K562 (cell line): ENCODE data around the gene PIH1D1. TPM values are rescaled to one million over a fixed set of nuclear protein-coding genes. Genes with fewer than 3 reads are reported as not detected.

Source experiments
- BCOR ChIP-seq: fragments of 450-650 bp; IDR thresholded peaks from 2 replicates; pipeline ENCODE4 v1.6.1; 2016
- ETV1 ChIP-seq: fragments of 450-650 bp; conservative IDR thresholded peaks from 2 replicates; pipeline ENCODE4 v1.6.1; 2016; ENCODE audit warnings: missing genetic modification characterization, control low read depth, low read depth, missing compliant biosample characterization
- GABPB2 ChIP-seq: fragments of 250-450 bp; sonication (Bioruptor Pico); conservative IDR thresholded peaks from 2 replicates; pipeline ENCODE4 v1.5.1; 2021; ENCODE audit warnings: mild to moderate bottlenecking
- HDGF ChIP-seq: fragments of 450-650 bp; IDR thresholded peaks from 2 replicates; pipeline ENCODE4 v1.6.1; 2016
- IRF2 ChIP-seq: sonication (generic); formaldehyde crosslinking; IDR thresholded peaks from 2 replicates; pipeline ENCODE4 v1.8.1; 2022; ENCODE audit warnings: mild to moderate bottlenecking, missing genetic modification reagents
- KLF10 ChIP-seq: fragments of 250-450 bp; sonication (Bioruptor Pico); IDR thresholded peaks from 2 replicates; pipeline ENCODE4 v1.6.1; 2021; ENCODE audit warnings: matching md5 sums
- L3MBTL2 ChIP-seq: fragments of 450-650 bp; IDR thresholded peaks from 2 replicates; pipeline ENCODE4 v1.6.1; 2016; ENCODE audit warnings: mild to moderate bottlenecking, moderate library complexity
- MAFG ChIP-seq: fragments of 450-650 bp; conservative IDR thresholded peaks from 2 replicates; pipeline ENCODE4 v1.6.1; 2016; ENCODE audit warnings: missing genetic modification characterization, missing compliant biosample characterization
- NFIC ChIP-seq: fragments of 450-650 bp; IDR thresholded peaks from 2 replicates; pipeline ENCODE4 v1.6.1; 2017; ENCODE audit warnings: mild to moderate bottlenecking, inconsistent platforms
- NFXL1 ChIP-seq: fragments of 450-650 bp; formaldehyde crosslinking; IDR thresholded peaks from 2 replicates; pipeline ENCODE4 v1.4.0; 2021; ENCODE audit warnings: mild to moderate bottlenecking
- NONO ChIP-seq, 2 experiments: fragments of 200-400 bp in 1 of 2; fragments of 450-650 bp in 1 of 2; formaldehyde crosslinking in 1 of 2; IDR thresholded peaks; 2 replicates each; pipeline ENCODE4 v1.6.1; 2017; ENCODE audit warnings: low read depth in 2 of 2, mild to moderate bottlenecking in 2 of 2, moderate library complexity in 2 of 2, low read length in 1 of 2
- POLR2G ChIP-seq: fragments of 200-400 bp; formaldehyde crosslinking; IDR thresholded peaks from 2 replicates; pipeline ENCODE4 v1.6.1; 2017; ENCODE audit warnings: low read depth, mild to moderate bottlenecking, antibody characterized with exemption, low read length, moderate library complexity
- SAFB2 ChIP-seq: fragments of 200-400 bp; formaldehyde crosslinking; IDR thresholded peaks from 2 replicates; pipeline ENCODE4 v1.6.1; 2018; ENCODE audit warnings: borderline replicate concordance, low read length, low read depth, moderate library complexity; ENCODE audit not compliant: severe bottlenecking
- SAP30 ChIP-seq: fragments of 200-600 bp; sonication (generic); IDR thresholded peaks from 2 replicates; pipeline ENCODE4 v1.6.1; 2012; ENCODE audit warnings: borderline replicate concordance, low read depth, mild to moderate bottlenecking, moderate library complexity, low read length, control low read depth, inconsistent platforms; ENCODE audit not compliant: insufficient read depth, poor library complexity, severe bottlenecking
- SMARCC2 ChIP-seq: fragments of 450-650 bp; IDR thresholded peaks from 2 replicates; pipeline ENCODE4 v1.6.1; 2017; ENCODE audit warnings: antibody characterized with exemption, moderate library complexity, mild to moderate bottlenecking, low read depth
- TAF7 ChIP-seq: fragments of 450-650 bp; IDR thresholded peaks from 2 replicates; pipeline ENCODE4 v1.6.1; 2016; ENCODE audit warnings: missing genetic modification characterization, missing compliant biosample characterization
- ZNF79 ChIP-seq: fragments of 250-450 bp; sonication (Bioruptor Pico); IDR thresholded peaks from 2 replicates; pipeline ENCODE4 v1.4.0; 2020; ENCODE audit warnings: low read depth, mild to moderate bottlenecking, moderate library complexity
- polyA plus RNA-seq, 8 experiments: library from polyadenylated mRNA; depleted of rRNA in 4 of 8; stranded (reverse) in 5 of 8; unstranded in 3 of 8; fragments of >200 nt; fragmentation: Nextera tagmentation in 2 of 8; fragmentation: Illumina TruSeq in 1 of 8; extraction: Ambion mirVana in 2 of 8; extraction: Trizol in 1 of 8; gene quantifications; 2 replicates each; pipeline versions ENCODE4 v1.2.1 to v1.2.3, GENCODE V29; 2011 to 2014; ENCODE audit warnings: inconsistent platforms in 1 of 8, missing spikeins in 1 of 8
- total RNA-seq, 7 experiments: library from RNA; depleted of rRNA in 6 of 7; stranded (reverse); fragments of >200 nt in 6 of 7; fragmentation: Illumina TruSeq in 2 of 7; extraction: Trizol in 2 of 7; gene quantifications; 2 replicates each; pipeline versions ENCODE4 v1.2.1 to v1.2.3, GENCODE V29; 2011 to 2021; ENCODE audit warnings: low replicate concordance in 1 of 7
- TF ChIP-seq, protein P1 (sequence below): fragments of 250-450 bp; sonication (Bioruptor Pico); IDR thresholded peaks from 2 replicates; pipeline ENCODE4 v1.5.0; 2021; ENCODE audit warnings: mild to moderate bottlenecking, moderate library complexity
- TF ChIP-seq, protein P2 (sequence below), 3 experiments: fragments of 200-800 bp in 1 of 3; fragments of 250-450 bp in 1 of 3; fragments of 450-650 bp in 1 of 3; sonication (Bioruptor Pico) in 1 of 3; sonication (Bioruptor generic) in 1 of 3; formaldehyde crosslinking in 1 of 3; IDR thresholded peaks; 2 replicates each; pipeline versions ENCODE4 v1.6.1 to v1.8.0; 2016 to 2022; ENCODE audit warnings: mild to moderate bottlenecking in 2 of 3, missing genetic modification characterization in 2 of 3, missing compliant biosample characterization in 1 of 3, moderate library complexity in 1 of 3
- TF ChIP-seq, protein P3 (sequence below): sonication (generic); formaldehyde crosslinking; IDR thresholded peaks from 2 replicates; pipeline ENCODE4 v1.8.1; 2022; ENCODE audit warnings: missing genetic modification reagents

The PIH1D1 gene
- total and polyA plus RNA-seq, 9 of the 15 experiments (the other 6 are each of a cell fraction or from before 2014, with no cell fraction given), result 26.5 to 224 (median 137) TPM

DNA sequence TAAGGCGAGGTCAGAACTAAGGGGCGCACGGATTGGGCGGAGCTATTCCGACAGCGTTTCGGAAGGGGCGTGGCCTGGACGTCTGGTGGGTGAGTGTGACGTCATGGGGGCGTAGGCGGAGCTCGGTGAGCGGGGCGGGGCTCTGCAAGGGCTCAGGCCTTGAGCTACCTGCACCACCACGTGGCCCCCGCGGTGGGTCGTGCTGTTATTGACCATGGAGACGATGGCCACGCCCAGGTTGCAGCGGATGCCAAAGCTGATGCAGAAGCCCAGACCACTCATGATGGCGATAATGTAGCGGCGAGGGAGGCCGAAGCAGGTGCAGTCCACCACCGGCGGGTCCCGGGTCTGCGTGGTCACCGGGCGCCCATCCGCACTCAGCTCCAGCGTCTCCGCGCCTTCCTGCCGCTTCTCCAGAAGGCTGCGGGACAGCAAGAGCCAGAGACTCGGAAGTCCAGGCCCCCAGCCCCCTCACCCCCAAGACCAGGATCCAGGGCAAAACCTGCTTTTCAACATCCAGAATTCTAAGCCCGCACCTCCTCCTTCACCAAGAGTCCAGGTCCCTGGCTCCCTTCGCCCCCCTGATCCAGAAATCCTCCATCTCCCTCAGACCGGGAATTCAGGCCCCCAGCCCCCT lies 15.1 kb downstream of the PIH1D1 start (continued):
- peak; percentile 20; the same call in 1 of the 2 replicates for TF ChIP-seq POLR2G
- TF ChIP-seq GABPB2 (CRISPR knock-in tag), result no peak
- TF ChIP-seq, protein P1, sequence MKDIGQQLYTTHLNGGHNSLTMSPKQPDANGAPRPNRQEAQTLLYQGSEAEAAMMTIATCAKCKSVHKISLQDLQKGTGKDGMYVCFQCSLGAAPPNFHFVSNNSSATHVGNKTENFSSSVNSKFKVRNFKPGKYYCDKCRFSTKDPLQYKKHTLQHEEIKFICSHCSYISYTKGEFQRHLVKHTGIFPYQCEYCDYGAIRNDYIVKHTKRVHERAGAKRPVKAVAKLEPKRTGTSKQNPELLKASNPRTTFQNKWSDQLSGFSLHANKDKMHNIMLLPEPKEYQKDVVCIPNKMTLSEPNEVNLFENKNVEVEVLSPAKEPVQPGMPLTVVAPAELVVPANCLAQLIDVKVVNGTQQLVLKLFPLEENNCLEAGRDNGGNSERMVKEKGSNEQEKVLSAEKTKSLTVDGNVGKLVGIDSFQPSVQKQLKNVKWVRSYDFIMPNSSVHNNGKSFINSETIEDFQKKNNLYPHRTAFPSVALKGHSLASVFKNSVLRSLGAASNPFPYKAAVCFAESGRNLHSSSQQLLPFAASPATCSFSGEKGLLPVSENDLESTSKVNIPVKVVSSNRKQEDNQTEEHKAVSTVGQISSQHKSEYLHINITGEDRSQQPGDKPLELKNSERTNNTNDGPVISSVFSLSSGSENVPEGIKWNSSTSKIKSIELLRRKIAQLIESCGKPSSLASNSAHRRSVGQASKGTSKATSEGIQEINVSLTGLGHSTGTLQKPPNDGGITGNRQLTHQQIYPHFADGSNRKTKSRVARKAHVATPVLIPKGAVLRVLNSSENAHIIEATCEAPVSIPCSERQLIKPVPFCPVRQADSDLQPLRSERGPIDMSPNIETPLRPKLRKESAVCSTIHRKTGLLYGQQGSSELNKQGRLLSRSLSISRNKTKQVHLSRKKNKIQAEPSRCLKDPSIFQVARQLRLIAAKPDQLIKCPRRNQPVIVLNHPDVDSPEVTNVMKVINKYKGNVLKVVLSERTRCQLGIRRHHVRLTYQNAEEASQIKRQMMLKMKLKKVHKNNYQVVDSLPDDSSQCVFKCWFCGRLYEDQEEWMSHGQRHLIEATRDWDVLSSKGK (CRISPR knock-in tag), result no peak
- no peak for TF ChIP-seq SAP30
- no peak for TF ChIP-seq ZNF79 (CRISPR knock-in tag)
- no peak for TF ChIP-seq BCOR
- TF ChIP-seq IRF2 (CRISPR knock-in tag), result no peak
- 0 out of 2 replicates have a peak, but pooled peaks have one; percentile 23 for TF ChIP-seq HDGF
- TF ChIP-seq NFIC, result no peak
- no peak for TF ChIP-seq TAF7 (tag)
- TF ChIP-seq ETV1 (tag), result no peak
- TF ChIP-seq KLF10 (CRISPR knock-in tag), result no peak
- TF ChIP-seq L3MBTL2, result peak; percentile 83; the same call in 1 of the 2 replicates
- TF ChIP-seq SAFB2, result no peak
- TF ChIP-seq, protein P2, sequence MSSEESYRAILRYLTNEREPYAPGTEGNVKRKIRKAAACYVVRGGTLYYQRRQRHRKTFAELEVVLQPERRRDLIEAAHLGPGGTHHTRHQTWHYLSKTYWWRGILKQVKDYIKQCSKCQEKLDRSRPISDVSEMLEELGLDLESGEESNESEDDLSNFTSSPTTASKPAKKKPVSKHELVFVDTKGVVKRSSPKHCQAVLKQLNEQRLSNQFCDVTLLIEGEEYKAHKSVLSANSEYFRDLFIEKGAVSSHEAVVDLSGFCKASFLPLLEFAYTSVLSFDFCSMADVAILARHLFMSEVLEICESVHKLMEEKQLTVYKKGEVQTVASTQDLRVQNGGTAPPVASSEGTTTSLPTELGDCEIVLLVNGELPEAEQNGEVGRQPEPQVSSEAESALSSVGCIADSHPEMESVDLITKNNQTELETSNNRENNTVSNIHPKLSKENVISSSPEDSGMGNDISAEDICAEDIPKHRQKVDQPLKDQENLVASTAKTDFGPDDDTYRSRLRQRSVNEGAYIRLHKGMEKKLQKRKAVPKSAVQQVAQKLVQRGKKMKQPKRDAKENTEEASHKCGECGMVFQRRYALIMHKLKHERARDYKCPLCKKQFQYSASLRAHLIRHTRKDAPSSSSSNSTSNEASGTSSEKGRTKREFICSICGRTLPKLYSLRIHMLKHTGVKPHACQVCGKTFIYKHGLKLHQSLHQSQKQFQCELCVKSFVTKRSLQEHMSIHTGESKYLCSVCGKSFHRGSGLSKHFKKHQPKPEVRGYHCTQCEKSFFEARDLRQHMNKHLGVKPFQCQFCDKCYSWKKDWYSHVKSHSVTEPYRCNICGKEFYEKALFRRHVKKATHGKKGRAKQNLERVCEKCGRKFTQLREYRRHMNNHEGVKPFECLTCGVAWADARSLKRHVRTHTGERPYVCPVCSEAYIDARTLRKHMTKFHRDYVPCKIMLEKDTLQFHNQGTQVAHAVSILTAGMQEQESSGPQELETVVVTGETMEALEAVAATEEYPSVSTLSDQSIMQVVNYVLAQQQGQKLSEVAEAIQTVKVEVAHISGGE (CRISPR knock-in tag; IDR thresholded peaks at IDR 0.05), result no peak
- no peak for TF ChIP-seq NONO (IDR thresholded peaks at IDR 0.05; ENCODE audit: low read depth in 2 of 2, low read length in 1 of 2)
- TF ChIP-seq SMARCC2, result no peak
- TF ChIP-seq NFXL1, result no peak
- no peak for TF ChIP-seq MAFG
- TF ChIP-seq, protein P3, sequence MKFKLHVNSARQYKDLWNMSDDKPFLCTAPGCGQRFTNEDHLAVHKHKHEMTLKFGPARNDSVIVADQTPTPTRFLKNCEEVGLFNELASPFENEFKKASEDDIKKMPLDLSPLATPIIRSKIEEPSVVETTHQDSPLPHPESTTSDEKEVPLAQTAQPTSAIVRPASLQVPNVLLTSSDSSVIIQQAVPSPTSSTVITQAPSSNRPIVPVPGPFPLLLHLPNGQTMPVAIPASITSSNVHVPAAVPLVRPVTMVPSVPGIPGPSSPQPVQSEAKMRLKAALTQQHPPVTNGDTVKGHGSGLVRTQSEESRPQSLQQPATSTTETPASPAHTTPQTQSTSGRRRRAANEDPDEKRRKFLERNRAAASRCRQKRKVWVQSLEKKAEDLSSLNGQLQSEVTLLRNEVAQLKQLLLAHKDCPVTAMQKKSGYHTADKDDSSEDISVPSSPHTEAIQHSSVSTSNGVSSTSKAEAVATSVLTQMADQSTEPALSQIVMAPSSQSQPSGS, result peak; percentile 71; the same call in 1 of the 2 replicates
